ENCODE measurements around the gene DCLRE1A. TPM values are rescaled to one million over a fixed set of nuclear protein-coding genes. Genes with fewer than 3 reads are reported as not detected.
A peak's percentile ranks its signal among the peaks of the same experiment; 100 is the strongest.

Gene DCLRE1A
- total RNA-seq = 3.8 and 4.4 TPM in 2 replicates
- 2.4 TPM for polyA plus RNA-seq (2012)

DNA sequence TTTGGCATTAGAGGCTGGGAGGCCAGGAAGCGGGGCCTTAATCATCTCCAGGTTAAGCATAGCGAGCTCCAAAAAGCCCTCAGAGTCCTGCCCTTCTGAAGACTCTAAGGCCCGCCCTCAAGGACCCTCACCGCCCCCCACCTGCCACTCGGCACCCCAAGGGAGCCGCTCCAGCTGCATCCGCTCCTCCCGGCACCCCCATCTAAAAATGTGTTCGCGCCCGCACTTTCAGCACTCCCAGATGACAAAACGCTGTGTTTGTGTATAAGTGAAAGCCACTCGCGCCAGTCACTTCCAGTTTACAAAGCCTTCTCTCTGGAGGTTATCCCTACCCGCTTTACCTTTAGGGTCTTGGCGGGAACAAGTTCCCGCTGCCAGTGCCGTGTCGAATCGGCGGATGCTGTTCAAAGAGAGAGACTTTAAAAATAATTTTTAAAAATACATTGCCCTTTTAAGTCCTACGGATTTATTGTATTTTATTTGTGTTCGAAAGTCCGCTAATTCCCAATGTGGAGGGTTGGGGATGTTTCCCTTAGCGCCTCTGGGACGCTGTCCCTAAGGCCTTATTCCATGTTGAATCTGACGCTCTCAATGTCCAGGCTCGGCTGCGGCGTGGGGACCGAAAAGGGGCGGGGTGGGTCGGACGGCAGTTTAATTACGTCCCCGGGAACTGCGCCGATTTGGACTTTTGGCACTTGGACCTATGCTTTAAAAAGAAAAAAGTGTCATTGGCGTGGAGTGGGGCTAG is at the start of gene DCLRE1A, which contains the start of gene NHLRC2:
Gene DCLRE1A, minus strand, starts transcription at position 70 of the 748 bp plus-strand sequence. CDS start 900 bp downstream, outside the sequence.
Gene NHLRC2, plus strand, starts transcription at position 649 of the 748 bp plus-strand sequence. CDS start 212 bp downstream, outside the sequence.
- peak; percentile 89 for DNase-seq (ENCODE audit: low read depth)

- no peak for DNase-seq (ENCODE audit: low read depth)
These were observed 46.2 kb upstream of the DCLRE1A start for GRCh38 chr10:113899952-113900598.

DNA sequence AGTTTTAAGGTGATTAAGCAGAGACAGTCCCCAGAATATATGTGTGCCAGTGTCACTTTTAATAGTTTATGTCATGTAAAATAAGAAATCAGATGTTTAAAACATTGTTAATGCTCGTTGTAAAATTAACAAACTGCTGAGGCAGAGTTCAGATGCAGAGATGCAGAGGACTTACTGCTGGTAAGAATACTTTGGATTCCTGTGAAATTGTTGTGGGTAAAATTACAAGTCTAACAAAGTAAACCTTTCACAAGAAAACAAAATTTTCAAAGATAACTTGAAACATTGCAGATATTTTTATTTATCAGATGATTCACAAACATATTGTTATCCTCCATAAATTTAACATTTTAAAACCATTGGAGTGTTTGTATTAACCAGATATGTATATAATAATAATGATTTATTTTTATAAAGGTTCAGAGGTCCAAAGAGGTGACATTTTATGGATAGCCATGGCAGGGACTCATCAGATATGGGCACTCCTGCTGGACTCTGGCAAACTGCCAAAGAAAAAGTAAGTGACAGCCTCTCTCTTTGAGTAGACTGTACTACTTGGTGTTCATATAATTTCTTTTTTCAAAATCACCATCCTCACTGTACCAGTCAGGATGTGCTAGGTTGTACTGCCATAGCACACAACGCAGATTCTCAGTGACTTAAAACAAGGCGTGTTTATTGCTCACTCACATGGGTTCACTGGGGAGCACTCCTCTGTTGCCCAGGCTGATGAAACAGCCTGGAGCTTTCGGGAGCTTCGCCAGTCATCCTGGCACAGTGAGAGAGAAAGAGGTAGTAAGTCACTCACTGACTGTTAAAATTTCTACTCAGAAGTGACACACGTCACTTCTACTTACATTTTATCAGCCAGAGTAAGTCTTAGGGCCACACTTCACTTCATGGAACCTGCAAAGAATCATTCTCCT is 44.1 kb upstream of the DCLRE1A start:
- DNase-seq (ENCODE audit: low read depth) = peak; percentile 19

DNA sequence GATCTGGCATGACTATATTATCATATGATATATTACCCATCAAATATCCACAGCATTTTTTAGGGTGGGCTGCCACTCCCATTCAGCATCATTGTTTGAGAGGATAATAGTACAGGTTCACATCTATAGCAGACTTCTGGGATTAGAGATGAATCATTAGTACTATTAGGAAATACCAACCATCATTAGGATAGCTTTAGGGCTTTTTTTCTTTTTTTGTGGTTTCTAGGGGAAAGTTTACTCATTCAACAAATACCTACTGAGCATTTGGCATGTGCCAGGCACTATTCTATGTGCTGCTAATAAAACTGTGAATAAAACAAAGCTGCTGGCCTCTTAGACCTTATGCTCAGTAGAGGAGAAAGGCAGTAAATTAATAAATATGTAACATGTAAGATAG is 41.1 kb upstream of the DCLRE1A start:
- peak; percentile 10 for DNase-seq (ENCODE audit: low read depth)

DNA sequence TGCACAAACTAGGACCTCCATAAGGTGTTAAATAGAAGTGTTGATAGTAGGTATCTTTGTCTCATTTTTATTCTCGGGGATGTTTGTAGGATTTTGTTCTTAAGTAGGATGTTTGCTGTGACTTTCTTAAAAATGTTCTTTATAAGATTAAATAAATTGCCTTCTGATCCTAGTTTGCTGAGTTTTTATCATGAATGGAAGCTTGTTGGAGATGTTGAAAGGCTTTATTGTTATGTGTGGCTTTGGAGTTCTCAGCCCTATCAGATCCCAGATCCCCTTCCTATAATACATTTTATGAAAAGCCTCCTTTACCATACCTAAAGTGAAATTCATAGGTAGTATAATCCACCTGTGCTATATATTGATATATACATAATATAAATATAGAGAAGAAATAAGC is 40.7 kb upstream of the DCLRE1A start:
- no peak for DNase-seq (ENCODE audit: low read depth)

- DNase-seq (ENCODE audit: low read depth) = no peak
These were observed 39.7 kb upstream of the DCLRE1A start for GRCh38 chr10:113893570-113893969.

DNA sequence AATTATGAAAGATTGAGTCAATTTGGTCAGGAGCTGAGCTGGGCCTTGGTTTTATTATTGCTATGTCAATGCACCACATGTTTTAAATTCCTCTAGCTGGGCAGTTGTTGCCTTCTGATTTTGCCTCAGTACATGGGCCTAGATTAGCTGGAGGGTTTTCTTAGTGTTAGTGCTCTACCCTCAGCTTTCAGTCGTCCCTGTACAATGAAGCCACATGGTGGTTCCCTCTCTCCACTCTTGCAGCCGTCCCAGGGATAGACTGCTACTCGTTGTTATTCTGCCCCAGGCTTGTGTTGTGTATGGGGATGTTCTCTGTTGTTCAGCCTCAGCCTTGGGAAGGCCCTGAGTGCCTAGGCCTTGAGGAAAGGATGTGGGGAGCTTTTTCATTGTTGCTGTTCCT is 37.6 kb upstream of the DCLRE1A start:
- DNase-seq (ENCODE audit: low read depth) = peak; percentile 32

DNA sequence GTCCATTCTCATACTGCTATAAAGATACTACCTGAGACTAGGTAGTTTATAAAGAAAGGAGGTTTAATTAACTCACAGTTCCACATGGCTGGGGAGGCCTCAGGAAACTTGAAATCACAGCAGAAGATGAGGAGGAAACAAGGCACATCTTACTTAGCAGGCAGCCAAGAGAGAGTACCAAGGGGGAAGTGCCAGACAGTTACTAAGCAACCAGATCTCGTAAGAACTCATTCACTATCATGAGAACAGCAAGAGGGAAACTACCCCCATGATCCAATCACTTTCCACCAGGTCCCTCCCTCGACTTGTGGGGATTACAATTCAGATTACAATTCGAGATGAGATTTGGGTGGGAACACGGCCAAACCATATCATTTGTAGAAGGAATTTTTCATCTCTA is 36.9 kb upstream of the DCLRE1A start:
- DNase-seq (ENCODE audit: low read depth) = no peak

GRCh38 chr10:113889911-113890310 is 36.0 kb upstream of the DCLRE1A start:
- no peak for DNase-seq (ENCODE audit: low read depth)

DNA sequence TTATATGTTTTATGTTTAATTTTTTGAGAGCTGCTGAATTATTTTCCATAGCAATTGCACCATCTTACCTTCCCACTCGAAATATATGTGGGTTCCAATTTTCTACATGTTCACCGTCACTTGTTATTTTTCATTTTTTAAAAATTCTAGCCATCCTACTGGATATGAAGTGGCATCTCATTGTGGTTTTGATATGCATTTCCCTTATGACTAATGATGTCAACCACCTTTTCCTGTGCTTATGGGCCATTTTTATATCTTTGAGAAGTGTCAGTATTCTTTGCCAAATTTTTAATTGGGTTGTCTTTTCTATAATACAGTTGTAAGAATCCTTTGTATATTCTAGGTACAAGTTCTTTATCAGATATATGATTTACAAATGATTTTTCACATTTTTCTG is 28.4 kb upstream of the DCLRE1A start:
- DNase-seq (ENCODE audit: low read depth) = no peak

DNA sequence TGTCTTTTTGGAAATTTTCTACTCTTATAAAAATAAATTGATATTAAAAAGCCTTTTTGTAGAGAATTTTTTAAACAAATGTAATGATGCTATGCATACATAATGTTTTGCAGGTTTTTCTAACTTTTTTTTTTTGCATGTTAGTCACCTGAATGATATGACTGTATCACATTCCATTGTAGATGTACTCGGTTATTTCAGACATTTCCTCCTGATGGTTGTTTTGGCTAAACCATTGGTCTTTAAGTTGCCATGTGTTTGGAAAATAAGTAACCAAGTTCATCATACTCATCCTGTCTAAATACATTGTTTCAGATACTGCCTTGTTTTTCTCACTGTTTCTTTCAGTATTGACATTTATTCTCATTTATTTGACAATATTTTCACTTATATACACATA is 26.4 kb upstream of the DCLRE1A start:
- DNase-seq (ENCODE audit: low read depth) = no peak

DNA sequence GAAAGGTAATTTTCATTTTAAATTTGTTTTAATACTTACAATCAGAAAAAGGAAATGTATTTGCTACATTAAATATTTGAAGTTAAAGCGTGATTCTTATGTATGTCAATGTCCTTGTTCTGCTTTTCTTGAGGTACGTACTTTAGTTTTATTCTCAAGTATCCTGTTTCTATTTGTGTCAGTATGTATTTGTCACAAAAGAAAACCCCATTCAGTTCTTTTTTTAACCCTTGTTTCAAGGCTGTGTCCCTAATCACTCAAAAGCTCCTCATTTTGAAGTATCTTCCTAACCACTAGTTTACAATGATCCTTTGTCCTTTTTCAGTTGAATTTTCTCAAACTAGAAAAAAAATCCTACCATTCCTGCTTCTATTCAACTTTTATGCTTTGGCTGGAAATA is 25.8 kb upstream of the DCLRE1A start:
- no peak for DNase-seq (ENCODE audit: low read depth)

DNA sequence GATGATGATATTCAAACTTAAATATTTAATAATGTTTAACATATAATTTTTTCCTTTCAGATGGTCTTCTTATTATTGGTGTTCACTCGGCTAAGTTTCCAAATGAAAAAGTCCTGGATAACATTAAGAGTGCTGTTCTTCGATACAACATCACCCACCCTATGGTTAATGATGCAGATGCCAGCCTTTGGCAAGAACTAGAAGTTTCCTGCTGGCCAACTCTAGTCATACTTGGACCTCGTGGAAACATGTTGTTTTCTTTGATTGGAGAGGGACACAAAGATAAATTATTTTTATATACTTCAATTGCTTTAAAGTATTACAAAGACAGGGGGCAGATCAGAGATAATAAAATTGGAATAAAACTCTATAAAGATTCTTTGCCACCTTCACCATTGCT is 22.6 kb upstream of the DCLRE1A start:
- no peak for DNase-seq (ENCODE audit: low read depth)

DNA sequence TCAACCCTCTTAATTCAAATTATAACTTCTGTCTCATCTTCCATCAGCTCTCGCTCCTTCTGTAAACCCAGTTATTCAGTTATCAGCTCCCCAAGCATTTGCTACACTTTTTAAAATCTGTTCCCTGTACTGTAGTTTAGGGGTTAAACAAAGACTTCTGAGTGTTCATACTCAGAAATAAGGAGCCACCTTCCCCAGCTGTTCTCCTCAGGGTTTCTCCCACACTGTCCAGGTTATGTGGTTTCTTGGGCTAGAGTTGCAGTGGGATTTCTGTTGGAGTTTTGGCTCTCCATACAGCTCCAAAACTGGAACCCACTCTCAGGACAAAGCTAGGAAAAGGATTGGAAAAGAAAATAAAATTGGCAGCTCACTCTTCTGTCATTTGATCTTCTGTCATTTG is 21.3 kb upstream of the DCLRE1A start:
- DNase-seq (ENCODE audit: low read depth) = no peak

- DNase-seq (ENCODE audit: low read depth) = no peak
These were observed 18.5 kb upstream of the DCLRE1A start for GRCh38 chr10:113872139-113873030.

GRCh38 chr10:113869789-113870188 is 15.9 kb upstream of the DCLRE1A start:
- DNase-seq (ENCODE audit: low read depth) = no peak

GRCh38 chr10:113867904-113868303 is 14.0 kb upstream of the DCLRE1A start:
- DNase-seq (ENCODE audit: low read depth) = no peak

DNA sequence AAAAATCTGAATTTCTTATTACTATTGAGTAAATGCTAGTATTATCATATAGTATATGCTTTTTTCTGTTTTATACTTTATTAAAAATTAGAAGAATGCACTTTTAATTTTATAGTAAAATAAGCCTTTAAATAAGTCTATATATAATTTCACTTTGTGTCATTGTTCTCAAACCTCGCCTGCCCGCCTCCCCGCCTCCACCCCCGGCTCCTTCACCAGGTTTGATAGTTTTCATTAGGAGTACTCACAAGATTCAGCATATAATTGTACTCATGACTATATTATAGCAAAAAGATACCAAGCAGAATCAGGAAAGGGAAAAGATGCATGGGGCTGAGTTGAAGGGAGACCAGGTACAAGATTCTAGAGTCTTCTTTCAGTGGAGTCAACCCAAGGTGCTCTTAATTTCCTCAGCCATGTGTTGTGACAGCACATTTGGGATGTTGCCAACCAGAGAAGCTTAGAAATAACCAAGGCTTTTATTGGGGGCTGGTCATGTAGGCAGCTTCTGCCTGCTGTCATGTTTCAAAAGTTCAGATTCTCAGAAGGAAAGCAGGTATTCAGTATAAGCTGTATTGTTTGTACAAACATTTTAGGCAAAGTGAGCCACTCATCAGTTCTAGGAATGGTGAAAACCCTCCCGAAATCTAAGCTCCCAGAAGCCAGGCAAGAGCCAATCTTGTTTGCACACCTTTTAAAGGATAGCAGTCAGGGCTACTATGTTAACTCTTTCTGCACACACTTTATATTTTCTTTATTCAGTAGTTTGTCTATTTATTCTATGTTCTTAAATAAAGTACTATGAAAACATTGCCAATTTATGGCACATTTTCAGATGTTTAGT is 12.9 kb upstream of the DCLRE1A start:
- no peak for DNase-seq (ENCODE audit: low read depth)

DNA sequence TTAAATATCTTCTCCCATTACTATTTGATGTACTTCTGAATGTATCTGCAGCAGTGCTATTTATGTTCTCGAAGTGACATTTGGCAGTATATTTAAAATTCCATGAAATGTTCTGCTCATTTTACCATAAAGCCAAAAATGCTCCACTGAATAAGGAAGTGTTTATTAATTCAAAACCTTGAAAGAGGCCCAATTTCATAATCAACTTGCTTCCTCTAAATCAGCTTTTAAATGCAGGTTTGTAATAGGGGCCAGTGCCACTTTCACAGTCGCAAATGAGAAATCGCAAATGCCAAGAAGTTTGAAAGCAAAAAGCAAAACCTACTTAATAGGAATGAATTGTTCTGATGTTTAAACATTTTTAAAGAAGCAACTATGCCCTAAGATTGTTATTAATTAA is 12.0 kb upstream of the DCLRE1A start:
- DNase-seq (ENCODE audit: low read depth) = no peak

DNA sequence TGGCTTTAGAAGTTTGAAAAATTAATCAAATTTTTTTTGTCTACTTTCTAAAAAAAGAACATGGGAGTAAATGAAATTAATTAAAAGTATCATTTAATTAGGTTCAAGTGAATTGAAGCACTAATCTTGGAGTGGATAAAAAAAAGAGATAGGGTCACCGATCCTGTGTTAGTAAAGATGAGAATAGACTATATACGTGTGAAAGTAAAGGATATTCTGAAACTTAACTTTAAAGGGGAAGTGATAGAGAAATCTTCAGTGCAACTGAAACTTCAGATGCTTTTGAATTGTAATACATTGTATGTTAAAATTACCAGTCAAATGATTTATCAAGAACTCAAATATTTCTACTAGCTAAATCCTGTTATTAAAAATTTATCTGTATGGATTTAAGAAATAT is 5.4 kb upstream of the DCLRE1A start:
- no peak for DNase-seq (ENCODE audit: low read depth)

Data from myocyte (in vitro differentiated cells).